ENCODE measurements around the gene CHIC2. TPM values are rescaled to one million over a fixed set of nuclear protein-coding genes. Genes with fewer than 3 reads are reported as not detected.

The CHIC2 gene
- total and polyA plus RNA-seq, 2 of the 8 experiments (the other 6 are each of a cell fraction or from before 2014, with no cell fraction given) = 4.5 to 10.9 TPM

DNA sequence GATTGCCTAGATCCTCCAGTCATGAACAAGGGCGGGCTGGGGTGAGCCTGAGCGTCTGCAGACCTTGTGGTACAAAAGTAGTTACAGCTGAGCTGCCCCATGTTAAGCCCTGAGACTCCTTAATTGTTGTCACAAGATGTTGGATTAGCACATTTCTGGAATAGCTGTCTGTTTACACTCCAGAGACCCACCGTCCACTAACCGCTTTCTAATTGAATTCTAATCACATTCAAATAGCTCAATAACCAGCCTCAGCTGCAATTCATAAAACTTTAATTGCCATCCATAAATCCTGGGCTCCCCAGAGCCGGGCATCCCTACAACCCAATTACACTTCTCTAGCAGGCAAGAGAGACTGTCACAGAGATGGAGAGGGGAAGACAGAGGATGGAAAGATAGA is 34.0 kb upstream of the CHIC2 start (continued):
- TF ChIP-seq, protein P1, sequence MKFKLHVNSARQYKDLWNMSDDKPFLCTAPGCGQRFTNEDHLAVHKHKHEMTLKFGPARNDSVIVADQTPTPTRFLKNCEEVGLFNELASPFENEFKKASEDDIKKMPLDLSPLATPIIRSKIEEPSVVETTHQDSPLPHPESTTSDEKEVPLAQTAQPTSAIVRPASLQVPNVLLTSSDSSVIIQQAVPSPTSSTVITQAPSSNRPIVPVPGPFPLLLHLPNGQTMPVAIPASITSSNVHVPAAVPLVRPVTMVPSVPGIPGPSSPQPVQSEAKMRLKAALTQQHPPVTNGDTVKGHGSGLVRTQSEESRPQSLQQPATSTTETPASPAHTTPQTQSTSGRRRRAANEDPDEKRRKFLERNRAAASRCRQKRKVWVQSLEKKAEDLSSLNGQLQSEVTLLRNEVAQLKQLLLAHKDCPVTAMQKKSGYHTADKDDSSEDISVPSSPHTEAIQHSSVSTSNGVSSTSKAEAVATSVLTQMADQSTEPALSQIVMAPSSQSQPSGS (IDR thresholded peaks at IDR 0.05; ENCODE audit: low read length) = no peak
- TF ChIP-seq POLR2AphosphoS5 (IDR thresholded peaks at IDR 0.05; ENCODE audit: low read depth, low read length) (no peak), SP4 (IDR thresholded peaks at IDR 0.05; ENCODE audit: low read length) (no peak), ZNF274 (IDR thresholded peaks at IDR 0.05; ENCODE audit: borderline replicate concordance, extremely low read depth, low read length) (no peak), SRF (IDR thresholded peaks at IDR 0.05; ENCODE audit: low read depth, low read length) (no peak), RFX5 (IDR thresholded peaks at IDR 0.05; ENCODE audit: borderline replicate concordance, low read depth, low read length) (no peak), CHD2 (IDR thresholded peaks at IDR 0.05; ENCODE audit: low read length) (no peak)

Measured in H1 (cell line).